ENCODE measurements around the gene BLOC1S3. TPM values are rescaled to one million over a fixed set of nuclear protein-coding genes. Genes with fewer than 3 reads are reported as not detected.

BLOC1S3 gene
- total and polyA plus RNA-seq, 2 of the 4 experiments (the other 2 are of a cell fraction), result 1.1 to 4.9 TPM

DNA sequence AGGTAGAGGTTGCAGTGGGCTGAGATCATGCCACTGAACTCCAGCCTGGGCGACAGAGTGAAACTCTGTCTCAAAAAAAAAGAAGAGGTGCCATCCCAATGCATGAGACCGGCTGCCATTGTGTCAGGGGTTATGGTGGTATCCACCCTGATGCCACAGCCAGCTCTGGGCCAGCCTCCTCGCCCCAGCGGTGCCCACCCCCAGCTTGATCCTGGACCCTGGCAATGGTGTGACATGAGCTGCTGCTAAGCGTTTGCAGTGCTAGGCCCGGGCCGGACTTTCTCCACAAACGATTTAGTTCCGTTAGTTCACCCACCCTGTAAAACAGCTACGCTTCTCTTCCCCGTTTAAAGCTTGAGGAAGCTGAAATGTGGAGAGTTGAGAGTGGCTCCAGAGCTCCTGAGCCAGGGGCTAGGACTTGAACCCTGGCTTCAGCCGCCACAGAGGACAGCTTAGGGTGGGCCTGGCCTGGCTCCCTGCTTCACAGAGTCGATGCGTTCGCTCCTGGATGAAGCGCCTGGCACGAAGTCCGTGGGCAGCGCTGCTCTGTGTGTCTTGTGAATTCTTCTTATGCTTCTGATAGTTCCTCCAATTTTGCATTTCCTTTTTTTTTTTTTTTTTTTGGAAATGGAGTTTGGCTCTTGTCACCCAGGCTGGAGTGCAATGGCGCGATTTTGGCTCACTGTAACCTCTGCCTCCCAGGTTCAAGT lies 43.3 kb upstream of the BLOC1S3 start:
- no peak overlapping the region for H4K8ac ChIP-seq (ENCODE audit: low read depth in 2 of 2, low read length in 2 of 2)
- peaks cover 19% of the 10 kb centered on the region for H3K9me1 ChIP-seq (ENCODE audit: insufficient read depth, low read length)
- no peak overlapping the region for H3K14ac ChIP-seq (replicated peaks; ENCODE audit: low read depth, low read length)
- peaks cover 62% of the 10 kb centered on the region for H4K20me1 ChIP-seq (ENCODE audit: insufficient read depth, low read length)
- TF ChIP-seq MAFK (IDR thresholded peaks at IDR 0.05; ENCODE audit: low read depth, low read length), result no peak
- no peak for TF ChIP-seq CEBPB (IDR thresholded peaks at IDR 0.05; ENCODE audit: low read depth, low read length)
- TF ChIP-seq CHD1 (IDR thresholded peaks at IDR 0.05; ENCODE audit: low read depth, low read length), result no peak
- TF ChIP-seq FOS (IDR thresholded peaks at IDR 0.05; ENCODE audit: low read depth, low read length), result no peak
- TF ChIP-seq MXI1 (IDR thresholded peaks at IDR 0.05; ENCODE audit: borderline replicate concordance, low read depth, low read length), result no peak
- TF ChIP-seq, protein P1, sequence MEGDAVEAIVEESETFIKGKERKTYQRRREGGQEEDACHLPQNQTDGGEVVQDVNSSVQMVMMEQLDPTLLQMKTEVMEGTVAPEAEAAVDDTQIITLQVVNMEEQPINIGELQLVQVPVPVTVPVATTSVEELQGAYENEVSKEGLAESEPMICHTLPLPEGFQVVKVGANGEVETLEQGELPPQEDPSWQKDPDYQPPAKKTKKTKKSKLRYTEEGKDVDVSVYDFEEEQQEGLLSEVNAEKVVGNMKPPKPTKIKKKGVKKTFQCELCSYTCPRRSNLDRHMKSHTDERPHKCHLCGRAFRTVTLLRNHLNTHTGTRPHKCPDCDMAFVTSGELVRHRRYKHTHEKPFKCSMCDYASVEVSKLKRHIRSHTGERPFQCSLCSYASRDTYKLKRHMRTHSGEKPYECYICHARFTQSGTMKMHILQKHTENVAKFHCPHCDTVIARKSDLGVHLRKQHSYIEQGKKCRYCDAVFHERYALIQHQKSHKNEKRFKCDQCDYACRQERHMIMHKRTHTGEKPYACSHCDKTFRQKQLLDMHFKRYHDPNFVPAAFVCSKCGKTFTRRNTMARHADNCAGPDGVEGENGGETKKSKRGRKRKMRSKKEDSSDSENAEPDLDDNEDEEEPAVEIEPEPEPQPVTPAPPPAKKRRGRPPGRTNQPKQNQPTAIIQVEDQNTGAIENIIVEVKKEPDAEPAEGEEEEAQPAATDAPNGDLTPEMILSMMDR (conservative IDR thresholded peaks at IDR 0.05; ENCODE audit: low read depth, low read length), result no peak
- TF ChIP-seq RFX5 (IDR thresholded peaks at IDR 0.05; ENCODE audit: low read depth, low read length), result no peak
- no peak for TF ChIP-seq MAZ (IDR thresholded peaks at IDR 0.05; ENCODE audit: borderline replicate concordance, low read depth, low read length)
- no peak for TF ChIP-seq NFE2L2 (IDR thresholded peaks at IDR 0.05; ENCODE audit: low read depth, low read length)
- TF ChIP-seq, protein P2, sequence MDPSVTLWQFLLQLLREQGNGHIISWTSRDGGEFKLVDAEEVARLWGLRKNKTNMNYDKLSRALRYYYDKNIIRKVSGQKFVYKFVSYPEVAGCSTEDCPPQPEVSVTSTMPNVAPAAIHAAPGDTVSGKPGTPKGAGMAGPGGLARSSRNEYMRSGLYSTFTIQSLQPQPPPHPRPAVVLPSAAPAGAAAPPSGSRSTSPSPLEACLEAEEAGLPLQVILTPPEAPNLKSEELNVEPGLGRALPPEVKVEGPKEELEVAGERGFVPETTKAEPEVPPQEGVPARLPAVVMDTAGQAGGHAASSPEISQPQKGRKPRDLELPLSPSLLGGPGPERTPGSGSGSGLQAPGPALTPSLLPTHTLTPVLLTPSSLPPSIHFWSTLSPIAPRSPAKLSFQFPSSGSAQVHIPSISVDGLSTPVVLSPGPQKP (IDR thresholded peaks at IDR 0.05; ENCODE audit: borderline replicate concordance, low read depth, low read length), result no peak
- TF ChIP-seq SMC3 (IDR thresholded peaks at IDR 0.05; ENCODE audit: low read depth, low read length), result no peak
- TF ChIP-seq RCOR1 (IDR thresholded peaks at IDR 0.05; ENCODE audit: insufficient replicate concordance, low read length), result no peak
- no peak for TF ChIP-seq POLR2A (IDR thresholded peaks at IDR 0.05; ENCODE audit: low read depth, low read length)
- TF ChIP-seq RAD21 (IDR thresholded peaks at IDR 0.05; ENCODE audit: low read length), result no peak
- TF ChIP-seq BHLHE40 (IDR thresholded peaks at IDR 0.05; ENCODE audit: low read depth, low read length), result no peak
- TF ChIP-seq, protein P3, sequence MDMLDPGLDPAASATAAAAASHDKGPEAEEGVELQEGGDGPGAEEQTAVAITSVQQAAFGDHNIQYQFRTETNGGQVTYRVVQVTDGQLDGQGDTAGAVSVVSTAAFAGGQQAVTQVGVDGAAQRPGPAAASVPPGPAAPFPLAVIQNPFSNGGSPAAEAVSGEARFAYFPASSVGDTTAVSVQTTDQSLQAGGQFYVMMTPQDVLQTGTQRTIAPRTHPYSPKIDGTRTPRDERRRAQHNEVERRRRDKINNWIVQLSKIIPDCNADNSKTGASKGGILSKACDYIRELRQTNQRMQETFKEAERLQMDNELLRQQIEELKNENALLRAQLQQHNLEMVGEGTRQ (IDR thresholded peaks at IDR 0.05; ENCODE audit: low read depth, low read length), result no peak
- H4K5ac ChIP-seq (ENCODE audit: low read depth, low read length), result no peak overlapping the region
- no peak overlapping the region for H3K18ac ChIP-seq (ENCODE audit: low read depth, low read length)
- no peak overlapping the region for H3K23ac ChIP-seq (ENCODE audit: low read depth, low read length)
- H4K91ac ChIP-seq (ENCODE audit: insufficient read depth, low read depth, low read length), result no peak overlapping the region
- H2BK5ac ChIP-seq (ENCODE audit: low read depth, low read length, poor library complexity, severe bottlenecking), result no peak overlapping the region
- no peaks in the 10 kb centered on the region for H3K27me3 ChIP-seq (ENCODE audit: control insufficient read depth, insufficient read depth, low read length)
- peak overlapping the region; percentile 61 for H2AK9ac ChIP-seq (replicated peaks; ENCODE audit: low read depth, low read length, poor library complexity)
- H3K36me3 ChIP-seq (ENCODE audit: control insufficient read depth, insufficient read depth, low read length), result 0 out of 2 replicates have a peak, but pooled peaks cover 4% of the 10 kb centered on the region
- intact Hi-C loops (cut with micrococcal nuclease) (no loop called here), dilution Hi-C loops (cut with HindIII; ENCODE audit: low sequenced_read_pairs, unreplicated experiment) (no loop called here), in situ Hi-C loops (cut with MboI; ENCODE audit: low sequenced_read_pairs) (no loop called here)
- no peak overlapping the region for H3K4me2 ChIP-seq (ENCODE audit: low read depth, low read length)
- H2BK15ac ChIP-seq (ENCODE audit: low read depth, low read length), result no peak overlapping the region
- H2BK20ac ChIP-seq (ENCODE audit: low read depth, low read length), result no peak overlapping the region
- peaks cover 2% of the 10 kb centered on the region; the same call in 1 of the 2 replicates for H3K4me1 ChIP-seq (ENCODE audit: control insufficient read depth, insufficient read depth, low read length)
- H2BK120ac ChIP-seq (ENCODE audit: low read depth, low read length), result no peak overlapping the region
- H3K9ac ChIP-seq (ENCODE audit: low read depth, low read length), result no peak overlapping the region
- no peak overlapping the region for H3K56ac ChIP-seq (ENCODE audit: extremely low read depth, insufficient read depth, low read length)
- H2AFZ ChIP-seq (replicated peaks; ENCODE audit: low read length, poor library complexity), result no peak overlapping the region
- H3K79me1 ChIP-seq (ENCODE audit: low read depth in 1 of 2, low read length in 2 of 2), result peaks cover 44 to 85% of the 10 kb centered on the region in 2 experiments
- no peak overlapping the region for H2AK5ac ChIP-seq (ENCODE audit: low read depth, low read length)
- ChIA-PET CTCF (no interaction called here), POLR2A (ENCODE audit: unreplicated experiment) (no interaction called here)
- ATAC-seq (ENCODE audit: low read depth) (no peak), DNase-seq (no peak)
- no TSS peak for BruUV-seq (replicated peaks)
- no peak overlapping the region for H3K4me3 ChIP-seq (ENCODE audit: insufficient read depth, low read depth, low read length)
- 100% methylated on average over 2 of the region's 21 CpGs; no CpG with 5 or more reads in 1 of the 2 experiments for WGBS, 2 experiments (ENCODE audit: extremely low coverage in 2 of 2, insufficient read length in 1 of 2)
- no peaks in the 10 kb centered on the region for H3K9me3 ChIP-seq (ENCODE audit: control insufficient read depth, insufficient read depth, low read length)
- H3K27ac ChIP-seq (ENCODE audit: insufficient read depth, low read length), result no peak overlapping the region
- no peak overlapping the region for H3K4ac ChIP-seq (ENCODE audit: low read depth, low read length)
